ENCODE results near the gene NSL1.
"Not testable (repeated sequence)": the region's sequence is repeated elsewhere in the genome, so short reads cannot be mapped to it uniquely, and the experiment has no call there.

The NSL1 gene

DNA sequence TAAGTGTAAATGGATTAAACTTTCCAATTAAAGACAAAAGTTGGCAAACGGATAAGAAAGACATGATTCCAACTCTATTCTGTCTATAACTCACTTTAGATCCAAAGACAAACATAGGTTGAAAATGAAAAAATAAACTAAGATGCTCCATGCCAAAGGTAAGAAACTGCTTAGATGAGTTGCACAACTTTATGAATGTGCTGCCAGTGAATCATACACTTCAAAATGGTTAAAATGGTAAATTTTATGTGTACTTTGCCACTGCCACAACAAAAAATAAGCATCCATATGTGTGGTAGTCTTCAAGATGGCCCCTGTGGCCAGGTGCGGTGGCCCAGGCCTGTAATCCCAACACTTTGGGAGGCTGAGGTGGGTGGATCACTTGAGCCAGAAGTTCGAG is 45.0 kb downstream of the NSL1 start:
- no peak for DNase-seq

- no peak for DNase-seq
Measured at GRCh38 chr1:212745303-212745702, 46.3 kb downstream of the NSL1 start.

GRCh38 chr1:212743901-212744475 is 47.6 kb downstream of the NSL1 start:
- no peak for DNase-seq

DNA sequence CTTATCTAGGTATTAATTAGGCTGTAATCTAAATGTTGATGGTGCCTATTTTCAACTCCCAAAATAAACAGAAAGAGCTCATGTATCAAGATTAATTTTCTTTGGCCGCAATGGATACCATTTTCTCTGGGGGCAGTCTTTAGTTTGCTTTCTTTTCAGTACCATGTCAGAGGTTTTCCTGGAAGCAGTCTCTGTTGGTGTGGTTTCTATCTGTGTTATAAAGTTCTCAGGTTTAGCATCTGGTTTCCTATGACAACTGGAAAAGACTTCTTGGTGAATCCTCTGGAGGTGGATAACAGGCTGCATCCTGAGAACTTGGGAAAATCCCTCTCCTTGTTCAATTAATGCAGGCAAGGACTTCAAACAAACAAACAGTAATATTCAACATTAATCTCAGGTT is 53.2 kb downstream of the NSL1 start:
- no peak for DNase-seq

- DNase-seq = no peak
Measured at GRCh38 chr1:212737559-212737958, 54.0 kb downstream of the NSL1 start.

DNA sequence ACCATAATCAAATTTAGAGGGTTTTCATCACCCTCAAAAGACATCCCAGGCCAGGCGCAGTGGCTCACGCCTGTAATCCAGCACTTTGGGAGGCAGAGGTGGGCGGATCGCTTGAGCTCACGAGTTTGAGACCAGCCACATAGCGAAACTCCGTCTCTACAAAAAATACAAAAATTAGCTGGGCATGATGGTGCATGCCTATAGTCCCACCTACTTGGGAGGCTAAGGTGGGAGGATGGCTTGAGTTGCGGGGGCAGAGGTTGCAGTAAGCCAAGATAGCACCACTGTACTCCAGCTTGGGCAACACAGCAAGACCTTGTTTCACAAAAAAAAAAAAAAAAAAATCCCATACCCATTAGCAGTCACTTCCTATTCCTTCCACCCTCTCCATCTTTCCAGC is 58.5 kb downstream of the NSL1 start:
- DNase-seq = no peak

- DNase-seq = no peak
Measured at GRCh38 chr1:212731630-212732029, 59.9 kb downstream of the NSL1 start.

DNA sequence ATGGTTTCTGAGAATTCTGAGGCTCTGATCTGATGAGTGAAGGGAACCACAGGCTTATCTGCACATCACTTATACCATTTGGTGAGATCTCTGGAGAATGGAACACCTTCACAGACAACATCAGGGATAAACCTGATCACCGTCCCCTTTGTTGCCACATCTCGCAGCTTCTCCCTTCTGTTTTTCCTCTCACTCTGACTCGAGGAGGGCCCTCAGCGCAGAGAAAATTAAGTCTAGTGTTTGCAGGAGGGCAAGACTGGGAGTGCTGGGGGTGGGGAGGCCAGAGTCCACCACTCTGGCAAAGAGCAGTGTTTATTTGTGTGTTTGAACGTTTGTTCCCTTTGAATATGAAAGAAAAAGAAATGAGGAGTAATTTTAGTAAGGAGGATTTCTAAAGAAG is 63.0 kb downstream of the NSL1 start:
- DNase-seq = no peak

DNA sequence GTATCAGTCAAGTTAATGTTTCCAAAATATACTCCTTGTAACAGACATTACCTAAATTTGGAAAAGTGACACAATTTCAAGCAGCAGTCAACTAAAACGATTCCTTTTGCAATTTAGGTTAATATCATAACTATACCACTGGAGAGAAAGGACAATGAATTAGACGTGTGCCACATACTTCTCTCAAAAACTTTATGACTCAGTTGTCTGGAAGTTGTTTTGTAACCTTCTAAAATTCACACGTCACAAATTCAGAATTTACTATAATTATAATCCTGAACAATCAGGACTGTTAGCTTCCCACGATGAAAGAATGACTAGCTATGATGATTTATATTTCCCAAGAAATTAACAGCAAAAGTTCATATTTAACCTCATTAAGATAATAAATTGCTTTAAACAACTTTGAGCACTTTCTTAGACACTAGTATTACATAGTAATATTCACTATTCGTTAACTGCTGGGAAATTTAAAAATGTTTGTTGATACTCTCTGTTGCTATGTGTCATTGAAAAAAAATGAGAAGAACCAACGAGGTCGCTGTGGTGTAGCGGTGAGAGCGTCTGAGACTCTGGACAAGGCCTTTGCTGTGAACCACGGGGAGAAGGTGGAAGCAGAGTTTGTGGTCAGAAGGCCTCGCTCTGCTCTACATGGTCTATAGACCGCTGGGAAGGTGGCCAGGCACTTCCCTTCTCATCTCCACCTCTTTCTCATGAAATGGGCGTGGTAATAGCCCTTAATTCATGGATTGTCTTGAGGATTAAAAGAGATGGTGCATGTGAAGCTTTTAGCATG is 64.0 kb downstream of the NSL1 start:
- DNase-seq = peak; percentile 26

GRCh38 chr1:212724679-212725078 is 66.9 kb downstream of the NSL1 start:
- DNase-seq = not testable (repeated sequence)

- DNase-seq = no peak
Measured at GRCh38 chr1:212722270-212722957, 69.2 kb downstream of the NSL1 start.

DNA sequence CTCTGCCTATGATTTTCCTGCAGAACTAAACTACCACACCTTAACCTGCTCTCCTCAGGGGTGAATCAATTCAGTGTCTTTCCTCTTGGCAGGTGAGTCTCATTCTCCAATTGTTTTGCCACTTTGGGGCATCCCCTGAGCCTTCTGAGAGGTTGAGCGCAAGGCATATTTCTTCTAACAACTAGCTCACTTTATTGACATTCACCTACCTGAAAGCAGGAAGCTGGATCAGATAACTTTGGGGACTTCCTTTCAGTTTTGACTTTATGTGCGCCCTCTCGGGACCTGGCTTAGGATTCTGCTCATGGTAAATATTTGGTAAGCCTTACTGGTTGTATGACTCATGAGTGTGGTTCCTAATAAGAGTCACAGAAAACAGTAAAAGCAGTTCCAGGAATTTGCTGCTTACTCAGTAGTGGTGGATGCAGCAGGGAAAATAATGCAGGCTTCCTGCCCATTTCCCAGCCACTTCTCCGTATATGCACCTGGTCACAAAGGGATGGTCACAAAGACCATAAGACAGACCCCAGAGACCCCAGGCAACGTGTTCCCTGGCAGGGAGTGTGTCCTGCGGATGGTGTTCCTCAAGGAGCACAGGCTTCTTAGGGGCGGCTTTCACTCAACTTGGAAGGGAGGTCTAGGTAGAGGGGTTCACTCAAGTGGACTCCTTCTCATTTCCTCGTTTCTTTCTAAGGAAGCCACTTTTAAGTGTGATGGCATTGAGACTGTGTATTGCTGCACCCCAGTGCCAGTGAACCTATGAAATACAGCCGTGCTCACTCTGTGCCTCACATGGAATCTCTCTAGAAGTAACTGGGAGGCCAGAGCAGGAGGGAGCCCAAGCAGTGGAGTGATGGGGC is 70.0 kb downstream of the NSL1 start:
- DNase-seq = peak; percentile 49

DNA sequence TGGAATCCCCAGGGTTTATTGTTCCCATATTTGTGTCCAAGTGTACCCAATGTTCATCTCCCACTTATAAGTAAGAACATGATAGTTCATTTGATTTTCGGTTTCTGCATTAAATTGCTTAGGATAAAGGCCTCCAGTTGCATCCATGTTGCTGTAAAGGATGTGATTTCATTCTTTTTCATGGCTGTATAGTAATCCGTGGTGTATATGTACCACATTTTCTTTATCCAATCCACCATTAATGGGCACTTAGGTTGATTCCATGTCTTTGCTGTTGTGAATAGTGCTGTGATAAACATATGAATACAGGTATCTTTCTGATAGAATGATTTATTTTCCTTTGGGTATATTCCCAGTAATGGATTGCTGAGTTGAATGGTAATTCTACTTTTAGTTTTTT is 71.9 kb downstream of the NSL1 start:
- no peak for DNase-seq

DNA sequence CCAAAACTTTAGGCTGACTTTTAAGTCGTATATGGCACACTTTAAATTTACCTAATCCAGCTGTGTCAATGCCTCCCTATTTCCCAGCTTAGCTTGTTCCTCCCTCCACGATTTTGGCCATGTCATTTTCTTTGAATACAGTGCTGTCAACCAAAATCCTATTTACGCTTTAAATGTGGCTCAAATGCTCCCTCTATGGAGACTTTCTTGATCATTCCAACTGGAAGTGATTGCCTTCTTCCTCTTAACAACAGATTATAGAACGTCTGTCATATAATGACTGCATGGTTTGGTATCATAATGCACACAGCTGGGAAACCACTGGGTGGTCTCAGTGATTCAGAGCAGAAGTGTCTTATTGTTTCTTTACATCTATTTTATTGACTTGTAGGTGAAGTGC is 73.1 kb downstream of the NSL1 start:
- no peak for DNase-seq

DNA sequence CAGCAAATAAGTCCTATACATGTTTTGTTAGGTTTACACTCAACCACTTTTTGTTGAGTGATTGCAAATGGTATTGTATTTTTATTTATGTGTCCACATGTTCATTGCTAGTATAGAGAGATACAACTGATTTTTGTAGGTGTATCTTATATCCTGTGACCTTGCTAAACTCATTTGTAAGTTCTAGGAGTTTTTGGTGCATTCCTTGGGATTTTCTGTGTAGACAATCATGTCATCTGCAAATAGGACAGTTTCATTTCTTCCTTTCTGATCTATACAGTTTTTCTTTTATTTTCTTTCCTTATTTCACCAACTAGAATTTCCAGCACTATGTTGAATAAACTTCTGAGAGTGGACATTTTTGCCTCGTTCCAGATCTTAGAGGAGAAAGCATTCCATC is 75.4 kb downstream of the NSL1 start:
- no peak for DNase-seq

- DNase-seq = no peak
Measured at GRCh38 chr1:212713465-212714136, 78.0 kb downstream of the NSL1 start.

DNA sequence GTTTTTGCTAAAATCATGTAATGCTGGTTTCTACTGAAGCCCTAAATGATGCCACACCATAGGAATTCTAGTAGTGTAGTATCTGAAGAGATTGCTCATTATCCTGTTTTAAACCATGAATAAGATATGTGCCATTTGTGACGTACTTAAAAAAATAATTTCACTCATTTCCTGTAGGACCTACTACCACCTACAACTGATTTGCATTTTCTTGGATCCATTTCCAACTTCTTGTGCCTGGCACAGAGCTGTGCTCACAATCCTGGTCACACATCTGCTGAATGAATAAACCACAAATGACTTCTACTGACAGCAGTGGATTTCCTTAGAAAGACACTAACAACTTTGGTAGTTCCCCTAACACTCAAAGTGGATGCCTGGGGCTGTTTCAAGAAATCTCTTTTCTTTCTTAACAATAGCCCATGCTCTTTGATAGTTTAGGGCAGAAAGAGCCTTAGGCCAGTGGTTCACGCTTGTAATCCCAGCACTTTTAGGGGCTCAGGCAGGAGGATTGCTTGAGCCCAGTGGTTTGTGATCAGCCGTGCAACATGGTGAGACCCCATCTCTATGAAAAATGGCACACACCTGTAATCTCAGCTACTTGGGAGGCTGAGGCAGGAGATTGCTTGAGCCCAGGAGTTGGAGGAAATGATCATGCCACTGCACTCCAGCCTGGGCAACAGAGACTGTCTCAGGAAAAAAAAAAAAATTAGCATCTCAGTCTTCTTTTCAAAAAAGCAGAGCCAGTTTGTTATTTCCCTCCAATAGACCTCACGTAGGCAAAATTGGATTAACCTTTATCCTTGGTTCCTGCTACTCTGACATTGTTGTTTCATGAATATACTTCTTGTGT is 78.9 kb downstream of the NSL1 start:
- DNase-seq = no peak

- DNase-seq = not testable (repeated sequence)
Measured at GRCh38 chr1:212711974-212712373, 79.6 kb downstream of the NSL1 start.

- no peak for DNase-seq
Measured at GRCh38 chr1:212710566-212710965, 81.0 kb downstream of the NSL1 start.

DNA sequence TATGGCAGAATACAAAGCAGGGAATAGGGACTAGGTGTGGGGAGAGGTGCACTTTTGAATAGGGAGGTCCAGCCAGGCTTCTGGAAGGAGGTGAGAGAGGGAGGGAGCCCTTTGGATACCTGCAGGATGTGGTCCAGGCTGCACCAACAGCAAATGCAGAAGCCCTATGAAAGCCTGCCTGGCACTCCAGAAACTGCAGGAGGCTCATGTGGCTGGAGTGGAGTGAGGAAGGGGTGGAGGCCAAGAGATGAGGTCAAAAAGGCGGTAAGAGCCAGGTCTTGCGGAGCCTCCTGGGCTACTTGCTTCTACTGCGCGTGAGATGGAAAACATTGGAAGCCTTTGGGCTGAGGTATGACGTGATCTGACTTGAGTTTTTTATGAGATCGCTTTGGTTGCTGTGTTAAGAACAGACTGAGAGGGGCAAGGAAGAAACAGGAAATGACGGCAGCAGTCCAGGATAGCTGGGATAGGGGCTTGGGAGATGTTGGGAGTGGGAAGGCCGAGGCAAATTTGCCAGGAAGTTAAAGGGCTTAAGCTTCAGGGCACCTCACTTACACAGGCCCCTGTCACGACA is 87.5 kb downstream of the NSL1 start:
- no peak for DNase-seq

GRCh38 chr1:212702672-212703071 is 88.9 kb downstream of the NSL1 start:
- no peak for DNase-seq
